K562 (cell line): Measurements from ENCODE around the gene AP1AR. TPM values are rescaled to one million over a fixed set of nuclear protein-coding genes. Genes with fewer than 3 reads are reported as not detected.

ENCODE experiments used
- ATAC-seq: fragments of 200-7000 bp; cut with Tn5 transposase; 3 replicates; pipeline ENCODE4 v1.9.1; 2020; ENCODE audit warnings: moderate library complexity
- BruUV-seq: library from RNA; stranded (reverse); fragments of 400-500 nt; replicated peaks from 2 replicates; lab custom pipeline; 2021; lab: Mats Ljungman, UMichigan
- CTCF ChIA-PET: fragments of 300-600 bp; formaldehyde crosslinking; extraction: SDS; loops from one replicate; lab custom pipeline; 2021; ENCODE audit warnings: low intra/inter-chr PET ratio; lab: Yijun Ruan, JAX
- POLR2A ChIA-PET: fragments of 300-600, 350-650 bp; sonication (Branson Sonifier 250); formaldehyde crosslinking; extraction: SDS; loops from one replicate; lab custom pipeline; 2021; ENCODE audit warnings: antibody characterized with exemption, inconsistent platforms; lab: Yijun Ruan, JAX
- DNase-seq, 4 experiments: peaks; one replicate each; pipeline versions ENCODE4 v3.0.0 to v3.0.0-alpha.2; 2011 to 2018; ENCODE audit warnings: low spot score in 3 of 4, mixed read lengths in 3 of 4; ENCODE audit errors: extremely low read depth in 1 of 4
- FAIRE-seq: peaks from 2 replicates; lab custom pipeline; 2011; peaks lifted over from hg19 to GRCh38; lab: Jason Lieb, UNC
- H2AFZ ChIP-seq: 2 replicates; pipeline ENCODE4 v1.6.0; 2011; ENCODE audit warnings: low read depth, low read length, control low read depth, inconsistent platforms
- H3K27ac ChIP-seq: fragments of 200-600 bp; 3 replicates; pipeline ENCODE4 v1.8.0; 2011; ENCODE audit warnings: low read depth, mild to moderate bottlenecking, control low read depth, inconsistent platforms, low read length, moderate library complexity, mixed read lengths; ENCODE audit errors: extremely low read depth
- H3K27me3 ChIP-seq, 2 experiments: fragments of 300-600 bp in 1 of 2; 2 replicates in 1 of 2; 3 replicates in 1 of 2; pipeline versions ENCODE4 v1.6.0 to v1.8.0; 2011; ENCODE audit warnings: inconsistent platforms in 2 of 2, low read length in 2 of 2, mild to moderate bottlenecking in 1 of 2, mixed read lengths in 1 of 2, moderate library complexity in 1 of 2; ENCODE audit not compliant: control insufficient read depth in 2 of 2, insufficient read depth in 2 of 2
- H3K36me3 ChIP-seq: fragments of 300-600 bp; 3 replicates; pipeline ENCODE4 v1.8.0; 2011; ENCODE audit warnings: mild to moderate bottlenecking, low read length, inconsistent platforms; ENCODE audit not compliant: control insufficient read depth, insufficient read depth
- H3K4me1 ChIP-seq, 2 experiments: fragments of 200-600 bp in 1 of 2; replicated peaks in 1 of 2; 2 replicates in 1 of 2; 3 replicates in 1 of 2; pipeline versions ENCODE4 v1.5.1 to v1.8.0; 2011; ENCODE audit warnings: inconsistent platforms in 2 of 2, low read length in 2 of 2, mild to moderate bottlenecking in 1 of 2, mixed read lengths in 1 of 2, moderate library complexity in 1 of 2; ENCODE audit not compliant: control insufficient read depth in 2 of 2, insufficient read depth in 2 of 2
- H3K4me2 ChIP-seq: 2 replicates; pipeline ENCODE4 v1.6.1; 2011; ENCODE audit warnings: low read length, control low read depth, inconsistent platforms, mixed read lengths; ENCODE audit not compliant: insufficient read depth
- H3K4me3 ChIP-seq: fragments of 200-600 bp; sonication (generic), shearing (Covaris generic); 2 replicates; pipeline ENCODE4 v1.5.1; 2016; ENCODE audit warnings: control low read depth, inconsistent platforms
- H3K79me2 ChIP-seq: fragments of 200-600 bp; 3 replicates; pipeline ENCODE4 v1.8.0; 2011; ENCODE audit warnings: low read length, inconsistent platforms; ENCODE audit not compliant: control insufficient read depth, insufficient read depth
- H3K9ac ChIP-seq, 2 experiments: 2 replicates each; pipeline versions ENCODE4 v1.6.0 to v1.6.1; 2011; ENCODE audit warnings: low read depth in 2 of 2, low read length in 2 of 2, control low read depth in 1 of 2, inconsistent platforms in 1 of 2, mild to moderate bottlenecking in 1 of 2, mixed read lengths in 1 of 2; ENCODE audit not compliant: insufficient read depth in 1 of 2
- H3K9me1 ChIP-seq: one replicate; pipeline ENCODE4 v1.6.0; 2011; ENCODE audit warnings: inconsistent platforms, mild to moderate bottlenecking, low read length, moderate library complexity; ENCODE audit not compliant: control insufficient read depth, insufficient read depth
- H3K9me3 ChIP-seq: replicated peaks from 2 replicates; pipeline ENCODE4 v1.5.1; 2011; ENCODE audit warnings: low read depth, low read length, inconsistent platforms; ENCODE audit not compliant: control insufficient read depth, insufficient read depth
- H4K20me1 ChIP-seq: replicated peaks from 2 replicates; pipeline ENCODE4 v1.6.1; 2011; ENCODE audit warnings: low read length, inconsistent platforms, mixed read lengths; ENCODE audit not compliant: control insufficient read depth, insufficient read depth
- ADNP ChIP-seq: fragments of 200-800 bp; sonication (Bioruptor generic); IDR thresholded peaks from 2 replicates; pipeline ENCODE4 v1.6.1; 2016; ENCODE audit warnings: missing genetic modification characterization, missing compliant biosample characterization
- ATF1 ChIP-seq, 2 experiments: fragments of 450-650 bp in 1 of 2; IDR thresholded peaks; 2 replicates each; pipeline ENCODE4 v1.6.1; 2016; ENCODE audit warnings: missing compliant biosample characterization in 1 of 2, missing genetic modification characterization in 1 of 2
- C11orf30 ChIP-seq: fragments of 450-650 bp; IDR thresholded peaks from 2 replicates; pipeline ENCODE4 v1.6.1; 2016; ENCODE audit warnings: low read depth, mild to moderate bottlenecking
- DEAF1 ChIP-seq: fragments of 450-650 bp; formaldehyde crosslinking; IDR thresholded peaks from 2 replicates; pipeline ENCODE4 v1.4.0; 2020; ENCODE audit warnings: mild to moderate bottlenecking, moderate library complexity
- FOXA3 ChIP-seq, 2 experiments: fragments of 450-650 bp in 1 of 2; sonication (generic) in 1 of 2; formaldehyde crosslinking; IDR thresholded peaks in 1 of 2; conservative IDR thresholded peaks in 1 of 2; 2 replicates each; pipeline versions ENCODE4 v1.4.0 to v1.8.0; 2020 to 2022; ENCODE audit warnings: mild to moderate bottlenecking in 2 of 2, missing genetic modification reagents in 1 of 2
- IRF9 ChIP-seq: fragments of 450-650 bp; IDR thresholded peaks from 2 replicates; pipeline ENCODE4 v1.6.1; 2016; ENCODE audit warnings: missing biosample characterization, missing genetic modification characterization
- JUND ChIP-seq, 2 experiments: IDR thresholded peaks; 2 replicates in 1 of 2; 3 replicates in 1 of 2; pipeline ENCODE4 v1.6.1; 2011; ENCODE audit warnings: borderline replicate concordance in 2 of 2, low read depth in 2 of 2, low read length in 2 of 2, improper control_type of control experiment in 1 of 2, missing biosample characterization in 1 of 2, missing genetic modification characterization in 1 of 2, missing genetic modification reagents in 1 of 2
- MAFF ChIP-seq: IDR thresholded peaks from 2 replicates; pipeline ENCODE4 v1.6.1; 2012; ENCODE audit warnings: low read length, improper control_type of control experiment
- MAFG ChIP-seq: fragments of 450-650 bp; conservative IDR thresholded peaks from 2 replicates; pipeline ENCODE4 v1.6.1; 2016; ENCODE audit warnings: missing genetic modification characterization, missing compliant biosample characterization
- MAFK ChIP-seq: IDR thresholded peaks from 2 replicates; pipeline ENCODE4 v1.6.1; 2011; ENCODE audit warnings: low read length, improper control_type of control experiment
- NFE2L1 ChIP-seq: fragments of 450-650 bp; IDR thresholded peaks from 2 replicates; pipeline ENCODE4 v1.6.1; 2016; ENCODE audit warnings: missing genetic modification characterization, low read depth, mild to moderate bottlenecking, missing compliant biosample characterization, moderate library complexity, borderline replicate concordance
- RB1 ChIP-seq: fragments of 450-650 bp; IDR thresholded peaks from 2 replicates; pipeline ENCODE4 v1.6.1; 2017; ENCODE audit warnings: low read depth, mild to moderate bottlenecking
- TGIF2 ChIP-seq: sonication (generic); formaldehyde crosslinking; IDR thresholded peaks from 2 replicates; pipeline ENCODE4 v1.8.1; 2022; ENCODE audit warnings: mild to moderate bottlenecking, missing genetic modification reagents, moderate library complexity
- ZNF316 ChIP-seq: fragments of 450-650 bp; IDR thresholded peaks from 2 replicates; pipeline ENCODE4 v1.6.1; 2016
- ZNF584 ChIP-seq: fragments of 200-800 bp; sonication (Bioruptor generic); IDR thresholded peaks from 2 replicates; pipeline ENCODE4 v1.6.1; 2016; ENCODE audit warnings: low read depth, mild to moderate bottlenecking, missing genetic modification characterization, missing compliant biosample characterization
- ZNF699 ChIP-seq: fragments of 250-450 bp; sonication (Bioruptor Pico); IDR thresholded peaks from 2 replicates; pipeline ENCODE4 v1.8.0; 2021; ENCODE audit warnings: mild to moderate bottlenecking, moderate library complexity; ENCODE audit not compliant: insufficient replicate concordance
- WGBS: fragments of 100-300 bp; shearing (Covaris generic); methylation state at CpG from one replicate; pipeline ENCODE4 v1.1.6; 2016; ENCODE audit warnings: low coverage, mixed read lengths; ENCODE audit not compliant: insufficient coverage; ENCODE audit errors: missing lambda C conversion rate; 5-methylcytosine and 5-hydroxymethylcytosine counted together
- in situ Hi-C: fragments of 300-500 bp; cut with MboI; formaldehyde crosslinking; loops from 4 replicates; pipeline ENCODE4 v1.15.0; 2018; ENCODE audit warnings: inconsistent platforms, mixed read lengths
- intact Hi-C: fragments of 100-400 bp; cut with micrococcal nuclease; formaldehyde crosslinking; loops from 2 replicates; pipeline ENCODE4 v1.14.2; 2022
- polyA plus RNA-seq, 8 experiments: library from polyadenylated mRNA; depleted of rRNA in 4 of 8; stranded (reverse) in 5 of 8; unstranded in 3 of 8; fragments of >200 nt; fragmentation: Nextera tagmentation in 2 of 8; fragmentation: Illumina TruSeq in 1 of 8; extraction: Ambion mirVana in 2 of 8; extraction: Trizol in 1 of 8; gene quantifications; 2 replicates each; pipeline versions ENCODE4 v1.2.1 to v1.2.3, GENCODE V29; 2011 to 2014; ENCODE audit warnings: inconsistent platforms in 1 of 8, missing spikeins in 1 of 8
- total RNA-seq, 7 experiments: library from RNA; depleted of rRNA in 6 of 7; stranded (reverse); fragments of >200 nt in 6 of 7; fragmentation: Illumina TruSeq in 2 of 7; extraction: Trizol in 2 of 7; gene quantifications; 2 replicates each; pipeline versions ENCODE4 v1.2.1 to v1.2.3, GENCODE V29; 2011 to 2021; ENCODE audit warnings: low replicate concordance in 1 of 7

AP1AR gene
- total and polyA plus RNA-seq, 9 of the 15 experiments (the other 6 are each of a cell fraction or from before 2014, with no cell fraction given) = 2.6 to 20.7 (median 12.2) TPM

- TF ChIP-seq JUND (IDR thresholded peaks at IDR 0.05; ENCODE audit: borderline replicate concordance, low read depth, low read length) (peak; percentile 80), JUND (tag; IDR thresholded peaks at IDR 0.05; ENCODE audit: borderline replicate concordance, low read depth, low read length) (peak; percentile 84), NFE2L1 (tag) (no peak), ADNP (tag) (no peak), DEAF1 (CRISPR knock-in tag) (peak; percentile 73), ZNF584 (CRISPR knock-in tag) (no peak)
Observed at GRCh38 chr4:112234952-112235609, 3.5 kb downstream of the AP1AR start (continued).

- H3K79me2 ChIP-seq = peaks cover 15% of the 10 kb centered on the region
- H3K36me3 ChIP-seq = no peaks in the 10 kb centered on the region
- 50% methylated on average over 1 of the region's 2 CpGs for WGBS
- peak; percentile 96 for TF ChIP-seq ZNF316
- peak; percentile 89 for TF ChIP-seq MAFF
- no peak for TF ChIP-seq TGIF2 (CRISPR knock-in tag)
- no peak for TF ChIP-seq ZNF699 (CRISPR knock-in tag)
- TF ChIP-seq MAFG (tag) = peak; percentile 88
- peak; percentile 93 for TF ChIP-seq C11orf30
- TF ChIP-seq MAFK = peak; percentile 94
- TF ChIP-seq ATF1 (CRISPR knock-in tag; IDR thresholded peaks at IDR 0.05) = no peak
- TF ChIP-seq ATF1 (tag; IDR thresholded peaks at IDR 0.05) = no peak
- no peak for TF ChIP-seq FOXA3 (CRISPR knock-in tag; conservative IDR thresholded peaks at IDR 0.05 in 1 of 2, IDR thresholded peaks at IDR 0.05 in 1 of 2)
- TF ChIP-seq RB1 = no peak
- TF ChIP-seq IRF9 (tag) = no peak
- FAIRE-seq = no peak
- H3K27me3 ChIP-seq = no peaks in the 10 kb centered on the region
- ChIA-PET CTCF (interaction anchor here (2.9 kb wide), 1 partner anchor 136 kb away, joined by 30 read pairs; no protein-coding TSS in a partner anchor), POLR2A (interaction anchor here (0.6 to 1.3 kb wide), 2 partner anchors 17 to 136 kb away, joined by 3 read pairs; no protein-coding TSS in a partner anchor)
- BruUV-seq = no TSS peak
- H3K9me1 ChIP-seq = no peaks in the 10 kb centered on the region
- ATAC-seq = no peak
- intact Hi-C loops = no loop called here
- no peak overlapping the region for H2AFZ ChIP-seq
- DNase-seq = no peak
- peaks cover 3 to 11% of the 10 kb centered on the region in 2 experiments; a peak in 3 of 5 replicates for H3K4me1 ChIP-seq
- H3K9me3 ChIP-seq = no peaks in the 10 kb centered on the region
- in situ Hi-C loops = no loop called here
- H3K4me2 ChIP-seq = no peak overlapping the region
- no peaks in the 10 kb centered on the region for H4K20me1 ChIP-seq
- no peak overlapping the region for H3K4me3 ChIP-seq
- H3K9ac ChIP-seq = no peak overlapping the region
- no peak overlapping the region for H3K27ac ChIP-seq
Observed at GRCh38 chr4:112236040-112236439, 4.5 kb downstream of the AP1AR start.
